Measurements from ENCODE around the gene TENM3.

DNA sequence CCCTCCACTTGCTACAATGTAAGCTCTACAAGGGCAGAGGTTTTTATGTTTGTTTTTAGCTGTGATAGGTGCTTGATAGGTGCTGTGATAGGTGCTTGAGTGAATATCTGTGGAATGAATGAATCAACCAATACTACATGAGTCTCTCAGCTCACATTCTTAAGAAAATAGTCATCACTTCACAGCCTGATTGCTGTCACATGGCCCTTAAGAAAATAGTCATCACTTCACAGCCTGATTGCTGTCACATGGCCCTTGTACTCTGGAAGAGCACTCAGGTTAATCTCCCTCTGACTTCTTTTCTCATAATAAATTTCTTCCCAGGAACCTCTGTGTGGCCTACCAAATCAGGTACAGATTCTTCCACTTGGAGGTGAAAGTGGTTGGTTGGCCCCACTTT is 335.2 kb downstream of the TENM3 start:
- no peak for TF ChIP-seq POLR2A (IDR thresholded peaks at IDR 0.05)
- TF ChIP-seq, protein P1, sequence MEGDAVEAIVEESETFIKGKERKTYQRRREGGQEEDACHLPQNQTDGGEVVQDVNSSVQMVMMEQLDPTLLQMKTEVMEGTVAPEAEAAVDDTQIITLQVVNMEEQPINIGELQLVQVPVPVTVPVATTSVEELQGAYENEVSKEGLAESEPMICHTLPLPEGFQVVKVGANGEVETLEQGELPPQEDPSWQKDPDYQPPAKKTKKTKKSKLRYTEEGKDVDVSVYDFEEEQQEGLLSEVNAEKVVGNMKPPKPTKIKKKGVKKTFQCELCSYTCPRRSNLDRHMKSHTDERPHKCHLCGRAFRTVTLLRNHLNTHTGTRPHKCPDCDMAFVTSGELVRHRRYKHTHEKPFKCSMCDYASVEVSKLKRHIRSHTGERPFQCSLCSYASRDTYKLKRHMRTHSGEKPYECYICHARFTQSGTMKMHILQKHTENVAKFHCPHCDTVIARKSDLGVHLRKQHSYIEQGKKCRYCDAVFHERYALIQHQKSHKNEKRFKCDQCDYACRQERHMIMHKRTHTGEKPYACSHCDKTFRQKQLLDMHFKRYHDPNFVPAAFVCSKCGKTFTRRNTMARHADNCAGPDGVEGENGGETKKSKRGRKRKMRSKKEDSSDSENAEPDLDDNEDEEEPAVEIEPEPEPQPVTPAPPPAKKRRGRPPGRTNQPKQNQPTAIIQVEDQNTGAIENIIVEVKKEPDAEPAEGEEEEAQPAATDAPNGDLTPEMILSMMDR (IDR thresholded peaks at IDR 0.05), result no peak
